Stomach (tissue), 4 donors: ENCODE measurements around the gene LIM2.

ENCODE experiments used
- EP300 ChIP-seq: sonication (generic); formaldehyde crosslinking; IDR thresholded peaks from one replicate; pipeline ENCODE4 v1.6.1; 2017; ENCODE audit warnings: antibody characterized with exemption
- POLR2AphosphoS5 ChIP-seq, 3 donors: sonication (generic); formaldehyde crosslinking; IDR thresholded peaks; one replicate each; pipeline ENCODE4 v1.6.1; 2016; ENCODE audit warnings: antibody characterized with exemption in 3 of 3

DNA sequence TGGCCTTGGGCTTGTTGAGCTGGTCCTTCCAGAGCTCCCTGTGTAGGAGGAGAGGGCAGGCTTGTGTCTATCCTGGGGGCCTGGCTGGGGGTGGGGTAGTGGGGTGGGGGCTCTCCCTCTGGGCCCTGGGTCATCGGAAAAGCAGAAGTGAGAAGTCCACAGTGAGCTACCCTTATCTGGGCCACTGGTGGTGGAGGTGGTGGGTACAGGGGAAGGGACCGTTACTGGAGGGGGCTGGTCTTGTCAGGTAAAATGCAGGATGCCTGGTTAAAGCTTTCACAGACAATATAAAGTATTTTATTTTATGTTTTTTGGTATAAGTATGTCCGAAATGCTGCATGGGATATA, 30.0 kb upstream of the LIM2 start:
- TF ChIP-seq EP300: no peak
- no peak for TF ChIP-seq POLR2AphosphoS5 (IDR thresholded peaks at IDR 0.05)
